ENCODE data around the gene ALDH4A1.

ALDH4A1 gene

DNA sequence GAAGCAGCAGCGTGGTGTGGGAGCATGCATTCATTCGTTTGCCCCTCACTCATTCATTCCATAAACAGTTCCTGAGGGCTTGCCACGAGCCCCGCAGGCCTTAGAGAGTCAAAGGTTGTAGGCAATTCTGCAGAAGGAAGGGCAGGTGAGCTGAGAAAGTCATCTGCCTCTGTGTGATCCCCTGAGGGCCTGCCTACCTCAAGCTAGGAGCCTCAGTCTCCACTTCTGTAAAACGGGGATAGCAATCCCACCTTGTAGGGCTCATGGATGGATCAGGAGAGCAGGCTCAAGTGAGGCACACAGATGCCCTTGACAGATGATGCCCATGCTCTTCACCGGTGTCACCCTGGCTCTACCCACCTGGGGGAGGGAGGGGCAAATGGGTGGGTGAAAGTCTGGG is 26.6 kb upstream of the ALDH4A1 start:
- Mint-ChIP-seq H3K36me3 (peaks cover 2% of the 10 kb centered on the region), H3K27me3 (no peaks in the 10 kb centered on the region), H3K4me1 (peaks cover 84% of the 10 kb centered on the region), H3K9me3 (no peaks in the 10 kb centered on the region), H3K4me3 (peak overlapping the region; percentile 52), H3K27ac (peak overlapping the region; percentile 77)

GRCh38 chr1:18928406-18928805 is 26.1 kb upstream of the ALDH4A1 start:
- Mint-ChIP-seq H3K27ac (peak overlapping the region; percentile 93), H3K27me3 (no peaks in the 10 kb centered on the region), H3K9me3 (no peaks in the 10 kb centered on the region)

DNA sequence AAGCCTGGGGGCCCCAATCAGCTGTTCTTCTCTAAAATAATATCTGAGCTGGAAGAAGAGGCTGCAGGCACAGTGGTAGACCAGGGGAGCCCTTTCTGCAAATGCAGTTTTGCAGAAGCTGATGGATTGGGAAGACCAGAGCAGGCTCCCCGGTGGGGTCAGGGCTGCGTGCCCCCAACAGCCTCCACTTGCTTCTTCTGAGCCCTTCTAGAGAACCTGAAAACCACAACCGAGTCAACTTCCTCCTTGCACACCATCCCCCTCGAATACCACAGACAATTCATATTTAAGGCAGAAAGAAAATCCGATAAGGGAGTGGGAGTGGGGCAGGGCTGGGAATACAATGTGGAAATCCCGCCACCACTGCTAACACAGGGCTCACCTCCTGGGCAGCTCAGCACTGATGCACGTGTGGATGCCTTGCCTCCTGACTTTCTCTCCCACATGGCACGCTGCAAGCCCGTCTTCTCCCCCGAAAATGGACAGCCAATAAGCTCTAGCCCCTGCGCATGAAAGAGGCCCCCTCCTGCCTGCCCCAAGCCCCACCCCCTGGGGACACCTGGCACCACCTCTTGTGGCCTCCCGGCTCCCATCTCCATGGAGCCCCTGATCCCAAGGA is 25.4 kb upstream of the ALDH4A1 start:
- Mint-ChIP-seq H3K4me1 (peaks cover 89% of the 10 kb centered on the region), H3K9me3 (no peaks in the 10 kb centered on the region), H3K27me3 (no peaks in the 10 kb centered on the region), H3K36me3 (peaks cover 2% of the 10 kb centered on the region), H3K27ac (peak overlapping the region; percentile 93), H3K4me3 (peak overlapping the region; percentile 85)

More at GRCh38 chr1:18928406-18928805, 26.1 kb upstream of the ALDH4A1 start:
- peaks cover 2% of the 10 kb centered on the region for H3K36me3 Mint-ChIP-seq
- peaks cover 85% of the 10 kb centered on the region for H3K4me1 Mint-ChIP-seq
- peak overlapping the region; percentile 85 for H3K4me3 Mint-ChIP-seq

- H3K4me3 Mint-ChIP-seq = peak overlapping the region; percentile 85
- H3K27me3 Mint-ChIP-seq = no peaks in the 10 kb centered on the region
- H3K36me3 Mint-ChIP-seq = peaks cover 2% of the 10 kb centered on the region
- peaks cover 84% of the 10 kb centered on the region for H3K4me1 Mint-ChIP-seq
- H3K9me3 Mint-ChIP-seq = no peaks in the 10 kb centered on the region
- peak overlapping the region; percentile 94 for H3K27ac Mint-ChIP-seq
Observed at GRCh38 chr1:18927082-18927653, 24.8 kb upstream of the ALDH4A1 start.

GRCh38 chr1:18926315-18927081 is 24.1 kb upstream of the ALDH4A1 start:
- Mint-ChIP-seq H3K36me3 (peaks cover 2% of the 10 kb centered on the region), H3K27me3 (no peaks in the 10 kb centered on the region), H3K4me1 (peaks cover 79% of the 10 kb centered on the region), H3K27ac (peak overlapping the region; percentile 94), H3K9me3 (no peaks in the 10 kb centered on the region), H3K4me3 (peak overlapping the region; percentile 85)

- Mint-ChIP-seq H3K27ac (peak overlapping the region; percentile 92), H3K36me3 (peaks cover 2% of the 10 kb centered on the region), H3K4me3 (peak overlapping the region; percentile 45), H3K27me3 (no peaks in the 10 kb centered on the region), H3K4me1 (peaks cover 69% of the 10 kb centered on the region), H3K9me3 (no peaks in the 10 kb centered on the region)
Observed at GRCh38 chr1:18925279-18925678, 22.9 kb upstream of the ALDH4A1 start.

DNA sequence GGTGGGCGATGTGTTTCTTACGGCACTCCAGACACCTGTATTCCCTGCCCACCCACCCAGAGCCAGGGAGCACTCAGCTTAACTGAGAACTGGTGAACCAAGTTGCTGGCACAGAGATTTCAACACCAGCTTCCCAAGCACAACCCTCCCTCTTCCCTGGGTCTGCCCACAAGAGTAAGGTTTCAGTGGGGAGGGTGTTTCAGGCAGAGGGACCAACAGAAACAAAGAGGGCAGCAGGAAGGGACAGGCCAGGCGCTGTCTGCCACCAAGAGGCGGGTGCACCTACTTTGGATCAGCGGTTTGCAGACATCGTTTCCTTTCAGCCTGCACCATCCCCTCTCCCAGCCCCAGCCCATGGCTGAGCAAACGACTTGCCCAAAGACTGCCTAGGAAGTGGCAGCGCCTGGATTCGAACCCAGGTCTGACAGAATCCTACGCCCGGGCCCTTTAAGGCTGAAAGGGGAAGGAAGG is 21.9 kb upstream of the ALDH4A1 start:
- H3K4me3 Mint-ChIP-seq = peak overlapping the region; percentile 45
- H3K27me3 Mint-ChIP-seq = no peaks in the 10 kb centered on the region
- peaks cover 61% of the 10 kb centered on the region for H3K4me1 Mint-ChIP-seq
- no peak overlapping the region for H3K27ac Mint-ChIP-seq
- no peaks in the 10 kb centered on the region for H3K9me3 Mint-ChIP-seq
- peaks cover 2% of the 10 kb centered on the region for H3K36me3 Mint-ChIP-seq

DNA sequence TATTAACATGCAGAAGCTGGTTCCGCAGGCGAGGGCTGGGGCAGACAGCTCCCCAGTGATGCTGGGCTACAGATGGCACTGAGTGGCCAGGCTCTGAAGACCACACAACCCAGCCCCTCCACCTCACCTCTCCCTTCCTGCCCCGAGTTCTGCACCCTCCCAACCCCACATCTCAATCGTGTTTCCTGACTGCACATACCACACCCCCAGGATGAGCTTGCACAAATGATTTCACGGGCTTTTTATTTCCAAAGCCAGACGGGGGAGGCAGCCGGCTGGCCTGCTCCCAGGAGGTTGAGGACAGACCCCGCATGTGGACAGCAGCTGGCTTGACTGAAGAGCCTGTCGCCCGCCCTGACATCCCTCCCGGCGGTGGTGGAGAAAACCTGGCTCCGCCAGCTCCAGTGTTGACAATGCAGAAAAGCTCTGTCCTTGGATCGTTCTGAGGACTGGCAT is 21.4 kb upstream of the ALDH4A1 start:
- Mint-ChIP-seq H3K9me3 (no peaks in the 10 kb centered on the region), H3K27ac (peak overlapping the region; percentile 62), H3K27me3 (no peaks in the 10 kb centered on the region), H3K4me1 (peaks cover 56% of the 10 kb centered on the region), H3K36me3 (peaks cover 2% of the 10 kb centered on the region), H3K4me3 (peak overlapping the region; percentile 44)

DNA sequence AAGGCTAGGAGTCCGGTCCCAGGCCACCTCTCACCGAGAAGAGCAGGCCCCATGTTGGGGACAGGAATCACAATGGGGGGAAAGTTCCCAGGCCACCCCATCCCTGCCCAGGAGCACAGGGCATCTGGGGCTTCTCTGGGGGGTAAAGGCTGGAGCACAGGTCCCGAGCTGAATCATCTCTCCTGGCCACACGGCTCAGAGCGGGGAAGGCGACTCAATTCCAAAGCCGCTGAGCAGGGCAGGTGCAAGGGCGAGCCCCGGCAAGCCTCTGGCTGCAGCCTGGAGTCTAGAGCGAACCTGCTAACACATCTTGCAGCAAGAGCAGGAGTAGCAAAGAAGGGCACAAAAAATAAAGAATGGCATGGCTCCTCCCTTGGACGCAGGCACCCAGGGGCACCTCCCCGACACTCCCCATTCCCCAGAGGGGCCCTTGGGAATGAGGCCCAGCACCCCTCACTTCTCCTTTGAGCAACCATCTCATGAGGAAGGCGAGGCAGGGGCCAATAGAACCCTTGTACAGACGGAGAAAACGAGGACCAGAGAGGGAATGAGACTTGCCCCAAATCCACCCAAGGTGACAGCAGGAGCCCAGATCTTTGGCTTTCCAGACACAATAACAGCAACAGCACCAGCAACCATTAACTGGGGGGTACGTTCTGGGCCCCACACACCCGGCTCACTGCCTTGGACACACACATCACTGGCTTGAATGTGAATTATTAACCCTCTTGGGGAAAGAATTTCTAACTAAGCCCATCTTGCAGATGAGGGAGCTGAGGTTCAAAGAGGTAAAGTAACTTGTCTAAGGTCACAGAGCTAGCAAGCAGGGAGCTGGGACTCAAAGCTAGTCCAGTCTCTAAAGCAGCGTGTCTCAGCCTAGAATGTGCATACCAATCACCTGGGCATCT is 20.7 kb upstream of the ALDH4A1 start:
- peak overlapping the region; percentile 62 for H3K27ac Mint-ChIP-seq
- peaks cover 2% of the 10 kb centered on the region for H3K36me3 Mint-ChIP-seq
- peaks cover 49% of the 10 kb centered on the region for H3K4me1 Mint-ChIP-seq
- no peak overlapping the region for H3K4me3 Mint-ChIP-seq
- H3K27me3 Mint-ChIP-seq = no peaks in the 10 kb centered on the region
- no peaks in the 10 kb centered on the region for H3K9me3 Mint-ChIP-seq

DNA sequence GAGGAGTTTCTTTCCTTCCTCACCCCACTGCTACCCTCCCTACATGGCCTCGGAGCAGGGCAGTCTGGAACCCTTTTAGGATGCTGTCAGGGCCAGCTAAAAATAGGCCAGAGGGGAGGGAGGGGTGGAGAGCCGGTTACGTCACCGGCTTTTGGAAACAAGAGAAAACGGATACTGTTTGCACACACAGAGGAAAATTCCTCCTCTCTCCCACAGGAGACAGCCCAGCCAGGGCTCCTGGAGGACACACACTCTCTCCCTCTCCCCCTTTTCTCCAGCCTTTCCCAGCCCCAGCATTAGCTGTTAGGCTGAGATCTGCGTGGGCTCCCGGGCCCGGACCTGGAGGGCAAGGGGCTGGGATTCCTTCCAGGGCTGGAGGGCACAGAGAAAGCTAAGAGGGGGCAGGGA is 20.0 kb upstream of the ALDH4A1 start:
- H3K36me3 Mint-ChIP-seq = peaks cover 2% of the 10 kb centered on the region
- H3K4me1 Mint-ChIP-seq = peaks cover 42% of the 10 kb centered on the region
- no peaks in the 10 kb centered on the region for H3K27me3 Mint-ChIP-seq
- no peak overlapping the region for H3K27ac Mint-ChIP-seq
- no peaks in the 10 kb centered on the region for H3K9me3 Mint-ChIP-seq
- H3K4me3 Mint-ChIP-seq = no peak overlapping the region

DNA sequence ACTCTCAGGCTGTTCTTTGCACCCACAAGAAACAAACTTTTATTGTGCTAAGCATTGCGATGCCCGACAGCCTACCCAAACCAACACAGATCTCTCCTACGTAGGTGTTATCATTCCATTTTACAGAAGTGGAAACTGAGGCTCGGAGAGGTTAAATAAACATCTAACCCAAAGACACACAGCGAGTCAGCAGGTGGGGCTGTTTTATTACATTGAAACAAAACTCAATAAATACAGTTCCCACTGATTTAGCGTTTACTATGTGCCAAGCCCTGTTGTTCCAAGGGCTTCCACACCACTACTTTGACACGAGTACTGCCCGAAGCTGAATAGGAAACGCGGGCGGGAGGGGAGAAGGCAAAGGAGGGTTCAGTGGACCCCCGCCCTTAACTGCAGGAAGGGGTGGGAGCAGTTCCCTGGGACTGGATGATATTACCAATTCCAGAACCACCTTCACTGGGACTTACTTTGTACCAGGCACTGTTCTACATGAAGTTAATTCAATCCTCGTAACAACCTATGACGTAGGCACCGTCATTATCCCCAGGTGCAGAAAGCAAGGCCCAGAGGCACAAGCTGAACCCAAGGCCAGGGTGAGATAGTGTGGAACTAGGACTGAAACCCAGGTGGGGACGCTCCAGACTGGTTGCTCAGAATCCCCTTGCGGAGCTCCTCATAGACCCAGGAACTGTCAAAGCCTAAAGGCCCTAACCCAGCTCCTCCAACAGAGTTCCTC is 19.3 kb upstream of the ALDH4A1 start:
- Mint-ChIP-seq H3K4me3 (no peak overlapping the region), H3K27ac (peak overlapping the region; percentile 51), H3K36me3 (peaks cover 2% of the 10 kb centered on the region), H3K4me1 (peaks cover 37% of the 10 kb centered on the region), H3K27me3 (no peaks in the 10 kb centered on the region), H3K9me3 (no peaks in the 10 kb centered on the region)

- peaks cover 2% of the 10 kb centered on the region for H3K36me3 Mint-ChIP-seq
- H3K27me3 Mint-ChIP-seq = no peaks in the 10 kb centered on the region
- no peak overlapping the region for H3K27ac Mint-ChIP-seq
- no peak overlapping the region for H3K4me3 Mint-ChIP-seq
- no peaks in the 10 kb centered on the region for H3K9me3 Mint-ChIP-seq
- peaks cover 34% of the 10 kb centered on the region for H3K4me1 Mint-ChIP-seq
Observed at GRCh38 chr1:18920931-18921330, 18.6 kb upstream of the ALDH4A1 start.

- no peaks in the 10 kb centered on the region for H3K27me3 Mint-ChIP-seq
- no peaks in the 10 kb centered on the region for H3K9me3 Mint-ChIP-seq
- peaks cover 26% of the 10 kb centered on the region for H3K4me1 Mint-ChIP-seq
- no peak overlapping the region for H3K4me3 Mint-ChIP-seq
- no peak overlapping the region for H3K27ac Mint-ChIP-seq
- no peaks in the 10 kb centered on the region for H3K36me3 Mint-ChIP-seq
Observed at GRCh38 chr1:18919956-18920355, 17.6 kb upstream of the ALDH4A1 start.

GRCh38 chr1:18919197-18919905 is 17.0 kb upstream of the ALDH4A1 start:
- H3K4me3 Mint-ChIP-seq = no peak overlapping the region
- H3K9me3 Mint-ChIP-seq = no peaks in the 10 kb centered on the region
- peaks cover 21% of the 10 kb centered on the region for H3K4me1 Mint-ChIP-seq
- H3K27me3 Mint-ChIP-seq = no peaks in the 10 kb centered on the region
- H3K27ac Mint-ChIP-seq = no peak overlapping the region
- H3K36me3 Mint-ChIP-seq = no peaks in the 10 kb centered on the region

Measured in activated naive CD4-positive, alpha-beta T cell treated with anti-CD3 and anti-CD28 coated beads, Interleukin-2, amount 50 U/mL, for 24 hours (primary cell).